GM12878 (cell line): ENCODE measurements around the gene LRRC53. TPM values are rescaled to one million over a fixed set of nuclear protein-coding genes. Genes with fewer than 3 reads are reported as not detected.

Experiments used
- ATAC-seq: fragments of 200-7000 bp; cut with Tn5 transposase; 3 replicates; pipeline ENCODE4 v1.9.1; 2020; ENCODE audit warnings: mild to moderate bottlenecking, moderate library complexity
- BruUV-seq: library from RNA; stranded (reverse); fragments of 400-500 nt; replicated peaks from 2 replicates; lab custom pipeline; 2021; lab: Mats Ljungman, UMichigan
- CTCF ChIA-PET: fragments of 300-600 bp; sonication (Branson Sonifier 250); formaldehyde crosslinking; extraction: SDS; loops from one replicate; lab custom pipeline; 2021; ENCODE audit warnings: inconsistent platforms; lab: Yijun Ruan, JAX
- POLR2A ChIA-PET: fragments of 350-600 bp; formaldehyde crosslinking; extraction: SDS; loops from one replicate; lab custom pipeline; 2021; ENCODE audit warnings: inconsistent platforms; lab: Charles Lee
- RAD21 ChIA-PET: fragments of 300-600 bp; sonication (Branson Sonifier 250); formaldehyde crosslinking; loops from one replicate; lab custom pipeline; 2023; ENCODE audit warnings: antibody characterized with exemption; ENCODE audit not compliant: unreplicated experiment; lab: Charles Lee
- SMC1A ChIA-PET: fragments of 300-600 bp; sonication (Branson Sonifier 250); formaldehyde crosslinking; loops from one replicate; lab custom pipeline; 2023; ENCODE audit not compliant: unreplicated experiment, uncharacterized antibody; lab: Charles Lee
- DNase-seq: peaks from one replicate; pipeline ENCODE4 v3.0.0-alpha.2; 2011; ENCODE audit warnings: low read depth, low spot score
- FAIRE-seq: peaks from 3 replicates; lab custom pipeline; 2011; peaks lifted over from hg19 to GRCh38; lab: Jason Lieb, UNC
- H2AFZ ChIP-seq: 2 replicates; pipeline ENCODE4 v1.6.0; 2011; ENCODE audit warnings: low read depth, low read length, control low read depth; ENCODE audit not compliant: control insufficient read depth
- H3K27ac ChIP-seq: 2 replicates; pipeline ENCODE4 v1.5.1; 2011; ENCODE audit warnings: control low read depth; ENCODE audit not compliant: control insufficient read depth, insufficient read depth
- H3K27me3 ChIP-seq, 2 experiments: replicated peaks in 1 of 2; 2 replicates each; pipeline versions ENCODE4 v1.6.0 to v1.6.1; 2011; ENCODE audit warnings: low read length in 1 of 2; ENCODE audit not compliant: control insufficient read depth in 2 of 2, insufficient read depth in 2 of 2
- H3K36me3 ChIP-seq, 2 experiments: 2 replicates each; pipeline ENCODE4 v1.5.1; 2011; ENCODE audit warnings: low read length in 1 of 2; ENCODE audit not compliant: control insufficient read depth in 2 of 2, insufficient read depth in 2 of 2
- H3K4me1 ChIP-seq: 2 replicates; pipeline ENCODE4 v1.6.1; 2011; ENCODE audit warnings: mild to moderate bottlenecking, low read length, moderate library complexity, mixed read lengths; ENCODE audit not compliant: control insufficient read depth, insufficient read depth
- H3K4me2 ChIP-seq: 2 replicates; pipeline ENCODE4 v1.6.0; 2011; ENCODE audit warnings: control low read depth; ENCODE audit not compliant: control insufficient read depth, insufficient read depth
- H3K4me3 ChIP-seq: fragments of 200-600 bp; sonication (generic); 2 replicates; pipeline ENCODE4 v1.5.1; 2016
- H3K79me2 ChIP-seq: 2 replicates; pipeline ENCODE4 v1.6.0; 2011; ENCODE audit warnings: low read length; ENCODE audit not compliant: control insufficient read depth, insufficient read depth
- H3K9ac ChIP-seq: 2 replicates; pipeline ENCODE4 v1.8.0; 2011; ENCODE audit warnings: low read length, control low read depth, mixed read lengths; ENCODE audit not compliant: control insufficient read depth, insufficient read depth
- H3K9me3 ChIP-seq: replicated peaks from 3 replicates; pipeline ENCODE4 v1.5.1; 2011; ENCODE audit warnings: mild to moderate bottlenecking, low read length; ENCODE audit not compliant: control insufficient read depth, insufficient read depth
- H4K20me1 ChIP-seq: 2 replicates; pipeline ENCODE4 v1.6.0; 2011; ENCODE audit not compliant: control insufficient read depth, insufficient read depth
- ASH2L ChIP-seq: fragments of 300-600, 200-600 bp; sonication (generic); IDR thresholded peaks from 2 replicates; pipeline ENCODE4 v1.6.1; 2017; ENCODE audit warnings: low read depth, mild to moderate bottlenecking, borderline replicate concordance
- FOS ChIP-seq: IDR thresholded peaks from 3 replicates; pipeline ENCODE4 v1.6.1; 2011; ENCODE audit warnings: borderline replicate concordance; ENCODE audit not compliant: insufficient read length; ENCODE audit errors: extremely low read depth
- GATAD2B ChIP-seq: fragments of 450-650 bp; conservative IDR thresholded peaks from 2 replicates; pipeline ENCODE4 v1.6.1; 2017; ENCODE audit warnings: low read depth, mild to moderate bottlenecking, moderate library complexity
- HDAC2 ChIP-seq: fragments of 200-600 bp; sonication (generic); IDR thresholded peaks from 2 replicates; pipeline ENCODE4 v1.6.1; 2017
- MXI1 ChIP-seq: fragments of 150-350 bp; IDR thresholded peaks from 2 replicates; pipeline ENCODE4 v1.6.1; 2011; ENCODE audit warnings: low read depth, mild to moderate bottlenecking, inconsistent platforms, low read length, improper control_type of control experiment
- NFYA ChIP-seq: IDR thresholded peaks from 2 replicates; pipeline ENCODE4 v1.6.1; 2011; ENCODE audit warnings: low read depth, mild to moderate bottlenecking, low read length, improper control_type of control experiment, borderline replicate concordance
- POLR2A ChIP-seq: IDR thresholded peaks from 2 replicates; pipeline ENCODE4 v1.6.1; 2011; ENCODE audit warnings: low read depth, mild to moderate bottlenecking, low read length
- POU2F2 ChIP-seq: IDR thresholded peaks from 3 replicates; pipeline ENCODE4 v1.6.1; 2011; ENCODE audit warnings: low read depth, mild to moderate bottlenecking, low read length, borderline replicate concordance
- SREBF1 ChIP-seq: IDR thresholded peaks from 2 replicates; pipeline ENCODE4 v1.6.1; 2012; ENCODE audit warnings: mild to moderate bottlenecking, low read length
- STAT3 ChIP-seq: IDR thresholded peaks from 2 replicates; pipeline ENCODE4 v1.6.1; 2011; ENCODE audit warnings: low read depth, low read length, improper control_type of control experiment
- SUZ12 ChIP-seq: fragments of 200-600 bp; sonication (generic); IDR thresholded peaks from one replicate; pipeline ENCODE4 v1.6.1; 2018; ENCODE audit warnings: antibody characterized with exemption, mild to moderate bottlenecking; ENCODE audit not compliant: unreplicated experiment
- TCF3 ChIP-seq: IDR thresholded peaks from 2 replicates; pipeline ENCODE4 v1.6.1; 2012; ENCODE audit warnings: low read depth, mild to moderate bottlenecking, low read length, borderline replicate concordance; ENCODE audit not compliant: insufficient read depth
- USF2 ChIP-seq: IDR thresholded peaks from 2 replicates; pipeline ENCODE4 v1.6.1; 2011; ENCODE audit warnings: low read depth, low read length, improper control_type of control experiment, borderline replicate concordance
- ZBED1 ChIP-seq: IDR thresholded peaks from 2 replicates; pipeline ENCODE4 v1.6.1; 2016; ENCODE audit warnings: borderline replicate concordance
- ZNF274 ChIP-seq: IDR thresholded peaks from one replicate; pipeline ENCODE4 v1.8.0; 2011; ENCODE audit not compliant: insufficient read length, insufficient read depth
- WGBS: methylation state at CpG from one replicate; pipeline ENCODE4 v1.1.6; 2016; ENCODE audit warnings: low lambda C conversion rate; ENCODE audit not compliant: insufficient replicate concordance, insufficient coverage; ENCODE audit errors: missing lambda C conversion rate; 5-methylcytosine and 5-hydroxymethylcytosine counted together
- in situ Hi-C: fragments of 300-500 bp; cut with MboI; formaldehyde crosslinking; loops from 9 replicates; pipeline ENCODE4 v1.14.3; 2018; ENCODE audit warnings: mixed read lengths
- intact Hi-C: fragments of 100-400 bp; cut with micrococcal nuclease; formaldehyde crosslinking; loops from one replicate; pipeline ENCODE4 v1.14.2; 2022; ENCODE audit not compliant: unreplicated experiment
- polyA plus RNA-seq, 11 experiments: library from polyadenylated mRNA; depleted of rRNA in 4 of 11; unstranded in 6 of 11; stranded (reverse) in 5 of 11; fragments of >200 nt; fragmentation: Nextera tagmentation in 4 of 11; fragmentation: Illumina TruSeq in 1 of 11; extraction: Ambion mirVana in 4 of 11; extraction: Trizol in 1 of 11; gene quantifications; 1 replicate in 1 of 11; 2 replicates in 10 of 11; pipeline versions ENCODE4 v1.2.1 to v1.2.3, GENCODE V29; 2011 to 2016; ENCODE audit warnings: inconsistent platforms in 2 of 11, missing spikeins in 2 of 11, low read depth in 1 of 11
- total RNA-seq, 4 experiments: library from RNA; depleted of rRNA in 3 of 4; stranded (reverse); fragments of >200 nt in 3 of 4; fragmentation: Illumina TruSeq in 1 of 4; extraction: Trizol in 1 of 4; gene quantifications; 2 replicates each; pipeline versions ENCODE4 v1.2.1 to v1.2.3, GENCODE V29; 2013 to 2021
- TF ChIP-seq, protein P1 (sequence below): IDR thresholded peaks from 2 replicates; pipeline ENCODE4 v1.6.1; 2012; ENCODE audit warnings: mild to moderate bottlenecking, low read depth, low read length

Gene LRRC53
- total and polyA plus RNA-seq, 10 of the 15 experiments (the other 5 are each of a cell fraction or from before 2014, with no cell fraction given), result not detected

DNA sequence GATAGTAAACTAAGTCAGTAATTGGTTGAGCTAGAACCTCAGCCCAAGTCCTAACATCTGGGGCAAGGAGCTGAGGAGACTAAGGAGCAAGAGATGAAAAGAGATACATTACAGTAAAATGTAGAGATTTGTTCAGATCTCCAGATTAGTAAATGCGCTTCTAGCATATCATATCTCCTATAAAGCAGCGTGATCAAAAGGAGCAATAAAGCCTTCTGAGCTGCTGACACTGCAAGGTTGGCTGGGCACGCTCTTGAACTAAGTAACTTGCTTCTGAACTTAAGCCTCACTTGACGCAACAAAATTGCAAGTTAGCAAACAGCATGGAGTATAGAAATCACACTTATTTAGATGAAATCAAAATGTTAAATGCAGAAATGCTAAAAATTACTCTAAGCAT, 80.9 kb downstream of the LRRC53 start:
- no TSS peak for BruUV-seq
- ATAC-seq (no peak), DNase-seq (no peak), FAIRE-seq (no peak)
- H3K9ac ChIP-seq, result no peak overlapping the region
- H3K9me3 ChIP-seq, result no peaks in the 10 kb centered on the region
- H3K36me3 ChIP-seq, result no peaks in the 10 kb centered on the region
- in situ Hi-C loops (no loop called here), intact Hi-C loops (no loop called here)
- no peak overlapping the region for H3K4me2 ChIP-seq
- TF ChIP-seq MXI1 (no peak), SUZ12 (no peak), POU2F2 (no peak), STAT3 (no peak)
- H3K27me3 ChIP-seq, result no peaks in the 10 kb centered on the region
- H2AFZ ChIP-seq, result no peak overlapping the region
- POLR2A ChIA-PET, result no interaction called here
- RAD21 ChIA-PET, result no interaction called here
- SMC1A ChIA-PET, result no interaction called here
- no peak overlapping the region for H3K27ac ChIP-seq
- WGBS, result 25% methylated on average over 4 of the region's 4 CpGs
- CTCF ChIA-PET, result no interaction called here
- H4K20me1 ChIP-seq, result no peaks in the 10 kb centered on the region
- H3K4me1 ChIP-seq, result no peaks in the 10 kb centered on the region
- H3K79me2 ChIP-seq, result no peaks in the 10 kb centered on the region
- H3K4me3 ChIP-seq, result no peak overlapping the region

- no peak for FAIRE-seq
- H3K27ac ChIP-seq, result no peak overlapping the region
- no peak overlapping the region for H3K4me2 ChIP-seq
- H3K9me3 ChIP-seq, result no peaks in the 10 kb centered on the region
- in situ Hi-C loops (no loop called here), intact Hi-C loops (no loop called here)
- no TSS peak for BruUV-seq
- no peak overlapping the region for H2AFZ ChIP-seq
- no peak for DNase-seq
- RAD21 ChIA-PET, result no interaction called here
- CTCF ChIA-PET, result interaction anchor here (1.5 kb wide), 1 partner anchor 38 kb away, joined by 3 read pairs; no protein-coding TSS in a partner anchor
- SMC1A ChIA-PET, result no interaction called here
- H3K4me3 ChIP-seq, result no peak overlapping the region
- no peaks in the 10 kb centered on the region for H4K20me1 ChIP-seq
- no peaks in the 10 kb centered on the region for H3K4me1 ChIP-seq
- H3K9ac ChIP-seq, result no peak overlapping the region
- H3K27me3 ChIP-seq, result no peaks in the 10 kb centered on the region
- ATAC-seq, result no peak
- H3K36me3 ChIP-seq, result no peaks in the 10 kb centered on the region
- H3K79me2 ChIP-seq, result no peaks in the 10 kb centered on the region
- 35% methylated on average over 4 of the region's 4 CpGs for WGBS
- POLR2A ChIA-PET, result no interaction called here
- TF ChIP-seq SREBF1 (no peak), USF2 (no peak), POLR2A (no peak), ZNF274 (no peak), ASH2L (no peak), TCF3 (no peak), NFYA (no peak), GATAD2B (no peak), ZBED1 (no peak), HDAC2 (no peak), FOS (no peak)
- TF ChIP-seq, protein P1, sequence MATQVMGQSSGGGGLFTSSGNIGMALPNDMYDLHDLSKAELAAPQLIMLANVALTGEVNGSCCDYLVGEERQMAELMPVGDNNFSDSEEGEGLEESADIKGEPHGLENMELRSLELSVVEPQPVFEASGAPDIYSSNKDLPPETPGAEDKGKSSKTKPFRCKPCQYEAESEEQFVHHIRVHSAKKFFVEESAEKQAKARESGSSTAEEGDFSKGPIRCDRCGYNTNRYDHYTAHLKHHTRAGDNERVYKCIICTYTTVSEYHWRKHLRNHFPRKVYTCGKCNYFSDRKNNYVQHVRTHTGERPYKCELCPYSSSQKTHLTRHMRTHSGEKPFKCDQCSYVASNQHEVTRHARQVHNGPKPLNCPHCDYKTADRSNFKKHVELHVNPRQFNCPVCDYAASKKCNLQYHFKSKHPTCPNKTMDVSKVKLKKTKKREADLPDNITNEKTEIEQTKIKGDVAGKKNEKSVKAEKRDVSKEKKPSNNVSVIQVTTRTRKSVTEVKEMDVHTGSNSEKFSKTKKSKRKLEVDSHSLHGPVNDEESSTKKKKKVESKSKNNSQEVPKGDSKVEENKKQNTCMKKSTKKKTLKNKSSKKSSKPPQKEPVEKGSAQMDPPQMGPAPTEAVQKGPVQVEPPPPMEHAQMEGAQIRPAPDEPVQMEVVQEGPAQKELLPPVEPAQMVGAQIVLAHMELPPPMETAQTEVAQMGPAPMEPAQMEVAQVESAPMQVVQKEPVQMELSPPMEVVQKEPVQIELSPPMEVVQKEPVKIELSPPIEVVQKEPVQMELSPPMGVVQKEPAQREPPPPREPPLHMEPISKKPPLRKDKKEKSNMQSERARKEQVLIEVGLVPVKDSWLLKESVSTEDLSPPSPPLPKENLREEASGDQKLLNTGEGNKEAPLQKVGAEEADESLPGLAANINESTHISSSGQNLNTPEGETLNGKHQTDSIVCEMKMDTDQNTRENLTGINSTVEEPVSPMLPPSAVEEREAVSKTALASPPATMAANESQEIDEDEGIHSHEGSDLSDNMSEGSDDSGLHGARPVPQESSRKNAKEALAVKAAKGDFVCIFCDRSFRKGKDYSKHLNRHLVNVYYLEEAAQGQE, result no peak
Observed at GRCh38 chr1:74430342-74430934, 82.0 kb downstream of the LRRC53 start.
